H1 (cell line): ENCODE results near the gene SLC6A12. TPM values are rescaled to one million over a fixed set of nuclear protein-coding genes. Genes with fewer than 3 reads are reported as not detected.

ENCODE experiments used
- GABPA ChIP-seq: IDR thresholded peaks from 2 replicates; pipeline ENCODE4 v1.6.1; 2011; ENCODE audit warnings: mild to moderate bottlenecking, low read length, moderate library complexity, borderline replicate concordance; ENCODE audit not compliant: insufficient read depth
- SIX5 ChIP-seq: IDR thresholded peaks from 2 replicates; pipeline ENCODE4 v1.6.1; 2011; ENCODE audit warnings: mild to moderate bottlenecking, low read depth, low read length
- TEAD4 ChIP-seq: IDR thresholded peaks from 2 replicates; pipeline ENCODE4 v1.6.1; 2012; ENCODE audit warnings: low read depth, low read length, inconsistent platforms, mixed read lengths
- polyA plus RNA-seq, 7 experiments: library from polyadenylated mRNA; depleted of rRNA in 3 of 7; stranded (reverse) in 5 of 7; unstranded in 2 of 7; fragments of >200 nt in 5 of 7; fragments of 200-250 nt in 2 of 7; gene quantifications; 1 replicate in 5 of 7; 2 replicates in 1 of 7; 4 replicates in 1 of 7; pipeline versions ENCODE4 v1.2.1 to v1.2.3, GENCODE V29; 2011 to 2013; ENCODE audit warnings: missing spikeins in 2 of 7, mixed read lengths in 2 of 7
- total RNA-seq: library from RNA; stranded (reverse); fragmentation: NEBNext Ultra II Directional; extraction: Animal tissue kit (Norgen Biotek cat#: 25700); gene quantifications from 2 replicates; pipeline ENCODE4 v1.2.1, GENCODE V29; 2021

SLC6A12 gene
- total and polyA plus RNA-seq, 2 of the 8 experiments (the other 6 are each of a cell fraction or from before 2014, with no cell fraction given), result 0.70 to 1.1 TPM

- no peak for TF ChIP-seq GABPA
- TF ChIP-seq TEAD4, result no peak
- no peak for TF ChIP-seq SIX5
These were observed 4.1 kb downstream of the SLC6A12 start (continued) for GRCh38 chr12:209851-210250.
